Common myeloid progenitor, CD34-positive (primary cell): ENCODE data around the gene ARHGAP11A. TPM values are rescaled to one million over a fixed set of nuclear protein-coding genes. Genes with fewer than 3 reads are reported as not detected.
"Not testable (repeated sequence)": the region's sequence is repeated elsewhere in the genome, so short reads cannot be mapped to it uniquely, and the experiment has no call there.

ENCODE experiments used
- CTCF ChIA-PET: fragments of 350-600 bp; sonication (Branson Sonifier 250); formaldehyde crosslinking; loops from one replicate; lab custom pipeline; 2021; ENCODE audit warnings: antibody characterized with exemption; lab: Charles Lee
- POLR2A ChIA-PET: fragments of 350-600 bp; sonication (Branson Sonifier 250); formaldehyde crosslinking; loops from one replicate; lab custom pipeline; 2021; ENCODE audit warnings: antibody characterized with exemption; lab: Charles Lee
- DNase-seq, 3 donors: peaks; one replicate each; pipeline versions ENCODE4 v3.0.0 to v3.0.0-alpha.2; 2013
- H3K27ac ChIP-seq, 2 experiments: 1 replicate in 1 of 2; 2 replicates in 1 of 2; pipeline ENCODE4 v1.7.0; 2013; ENCODE audit warnings: inconsistent platforms in 2 of 2, low read length in 2 of 2, mild to moderate bottlenecking in 2 of 2, low read depth in 1 of 2, moderate library complexity in 1 of 2; ENCODE audit not compliant: severe bottlenecking in 2 of 2, insufficient read depth in 1 of 2, poor library complexity in 1 of 2
- H3K27me3 ChIP-seq, 5 experiments: replicated peaks in 2 of 5; 1 replicate in 3 of 5; 2 replicates in 2 of 5; pipeline versions ENCODE4 v1.6.1 to v1.7.0; 2013; ENCODE audit warnings: low read length in 4 of 5, mild to moderate bottlenecking in 2 of 5, moderate library complexity in 2 of 5, inconsistent platforms in 1 of 5; ENCODE audit not compliant: insufficient read depth in 5 of 5, control insufficient read depth in 4 of 5
- H3K36me3 ChIP-seq, 4 experiments: 1 replicate in 2 of 4; 2 replicates in 2 of 4; pipeline versions ENCODE4 v1.6.1 to v1.7.0; 2013; ENCODE audit warnings: low read length in 3 of 4, control low read depth in 1 of 4, mild to moderate bottlenecking in 1 of 4; ENCODE audit not compliant: control insufficient read depth in 4 of 4, insufficient read depth in 4 of 4
- H3K4me1 ChIP-seq, 4 experiments: 1 replicate in 3 of 4; 2 replicates in 1 of 4; pipeline versions ENCODE4 v1.6.1 to v1.7.1; 2013; ENCODE audit warnings: low read length in 3 of 4, mild to moderate bottlenecking in 3 of 4, control low read depth in 1 of 4, inconsistent platforms in 1 of 4, moderate library complexity in 1 of 4; ENCODE audit not compliant: control insufficient read depth in 4 of 4, insufficient read depth in 4 of 4; ENCODE audit errors: control extremely low read depth in 1 of 4
- H3K4me3 ChIP-seq, 7 experiments: 1 replicate in 4 of 7; 2 replicates in 3 of 7; pipeline versions ENCODE4 v1.5.1 to v1.7.0; 2013; ENCODE audit warnings: mild to moderate bottlenecking in 7 of 7, low read length in 6 of 7, moderate library complexity in 6 of 7, inconsistent platforms in 2 of 7, low read depth in 2 of 7, control low read depth in 1 of 7; ENCODE audit not compliant: insufficient read depth in 4 of 7, control insufficient read depth in 1 of 7; ENCODE audit errors: extremely low read depth in 1 of 7
- H3K9me3 ChIP-seq, 5 experiments: 1 replicate in 4 of 5; 2 replicates in 1 of 5; pipeline versions ENCODE4 v1.6.1 to v1.7.1; 2013; ENCODE audit warnings: low read length in 4 of 5, mild to moderate bottlenecking in 2 of 5, inconsistent platforms in 1 of 5, low read depth in 1 of 5, moderate library complexity in 1 of 5; ENCODE audit not compliant: control insufficient read depth in 4 of 5, insufficient read depth in 2 of 5; ENCODE audit errors: control extremely low read depth in 1 of 5
- WGBS: methylation state at CpG from one replicate; pipeline ENCODE4 v1.1.5; 2013; ENCODE audit not compliant: insufficient coverage; 5-methylcytosine and 5-hydroxymethylcytosine counted together
- polyA plus RNA-seq: library from polyadenylated mRNA; unstranded; fragments of 120-200 nt; gene quantifications from one replicate; pipeline ENCODE4 v1.2.1, GENCODE V29; 2013

ARHGAP11A gene
- polyA plus RNA-seq, result 13.8 TPM

GRCh38 chr15:32615051-32615870 lies at the start of gene ARHGAP11A:
TSS of gene ARHGAP11A (plus strand) at chr15:32615504. CDS start at chr15:32616212, 708 bp downstream.
- H3K4me1 ChIP-seq, H3K36me3 ChIP-seq, CTCF ChIA-PET, H3K9me3 ChIP-seq, H3K27me3 ChIP-seq, POLR2A ChIA-PET: not testable (repeated sequence)
- DNase-seq, result peak; percentile 90 to 94 (median 93)
- 0% methylated on average over 6 of the region's 43 CpGs for WGBS
- Histone ChIP-seq H3K27ac (peak within 1 kb of the TSS; percentile 88 to 94), H3K4me3 (peak within 1 kb of the TSS; percentile 61 to 96 (median 86))

DNA sequence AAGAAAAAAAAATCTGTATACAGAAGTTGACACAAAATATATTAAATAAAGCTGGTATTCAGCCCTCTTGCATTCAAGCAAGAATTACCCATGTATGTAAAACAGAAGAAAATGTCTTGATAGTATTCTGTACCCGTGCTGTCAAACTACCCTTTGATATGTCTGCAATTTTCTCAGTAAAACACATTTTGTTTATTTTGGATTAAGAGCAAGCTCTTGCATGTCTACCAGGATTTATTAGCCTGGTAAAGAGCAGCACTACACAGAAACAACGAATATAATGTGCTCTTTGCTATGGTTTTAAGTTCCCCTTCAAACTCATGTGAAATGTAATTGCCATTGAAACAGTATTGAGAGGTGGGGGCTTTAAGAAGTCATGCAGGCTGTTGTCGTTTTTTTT lies 46.3 kb upstream of the ARHGAP11A start:
- DNase-seq, H3K36me3 ChIP-seq, H3K27ac ChIP-seq, POLR2A ChIA-PET, H3K4me3 ChIP-seq, H3K4me1 ChIP-seq, CTCF ChIA-PET, H3K27me3 ChIP-seq, H3K9me3 ChIP-seq: not testable (repeated sequence)
- no CpG with 5 or more reads among the region's 3 CpGs for WGBS

DNA sequence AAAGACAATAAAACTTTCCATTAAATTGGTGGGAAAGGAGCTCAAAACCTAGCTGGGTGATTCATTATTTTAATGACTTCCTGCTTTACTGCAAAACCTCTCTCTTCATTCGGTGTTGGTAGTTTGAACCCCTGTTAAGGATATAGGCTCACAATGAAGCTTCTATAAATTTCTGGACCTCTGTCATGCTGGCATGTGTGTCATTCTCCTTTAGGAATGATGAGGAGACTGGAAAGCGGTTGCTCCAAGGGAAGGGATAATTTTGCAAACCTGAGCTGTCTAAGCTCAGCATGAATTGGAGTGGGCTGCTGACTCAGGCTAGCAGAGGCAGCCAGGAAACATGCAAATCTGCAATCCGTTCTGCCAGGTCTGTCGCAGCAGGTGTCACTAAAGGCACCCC lies 36.8 kb upstream of the ARHGAP11A start:
- no CpG with 5 or more reads among the region's 4 CpGs for WGBS

GRCh38 chr15:32585844-32586243 lies 29.5 kb upstream of the ARHGAP11A start:
- WGBS, result no CpG with 5 or more reads among the region's 4 CpGs
- POLR2A ChIA-PET, H3K4me1 ChIP-seq, H3K27me3 ChIP-seq, H3K36me3 ChIP-seq, CTCF ChIA-PET, H3K9me3 ChIP-seq, H3K27ac ChIP-seq, H3K4me3 ChIP-seq: not testable (repeated sequence)
- peak in 1 of 3 donors; percentile 7 for DNase-seq

More for the DNA sequence above, 36.8 kb upstream of the ARHGAP11A start:
- H3K27ac ChIP-seq, CTCF ChIA-PET, H3K36me3 ChIP-seq, POLR2A ChIA-PET, H3K4me1 ChIP-seq, H3K4me3 ChIP-seq, H3K27me3 ChIP-seq, H3K9me3 ChIP-seq, DNase-seq: not testable (repeated sequence)

DNA sequence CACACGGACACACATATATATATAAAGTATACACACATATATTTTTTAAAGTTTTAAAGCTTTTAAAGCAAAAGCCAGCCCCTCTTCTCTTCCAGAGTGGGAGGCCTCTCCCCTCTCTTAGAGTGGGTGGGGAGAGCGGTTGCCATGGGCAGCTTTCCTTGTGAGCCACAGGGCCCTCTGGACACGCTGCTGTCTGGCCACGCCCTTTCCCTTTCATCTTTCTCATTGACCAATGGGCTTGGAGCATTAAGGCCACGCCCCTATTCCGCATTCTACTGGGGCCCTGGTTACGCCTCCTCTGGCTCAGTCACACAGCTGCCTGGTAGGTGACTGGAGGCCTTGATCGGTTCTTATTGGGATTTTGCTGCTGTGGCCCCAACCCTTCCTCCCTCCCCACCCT lies 22.2 kb upstream of the ARHGAP11A start, which contains the start of gene GOLGA8N:
Gene GOLGA8N (plus strand): TSS at position 306 of the 400 bp plus-strand sequence.
- no CpG with 5 or more reads among the region's 8 CpGs for WGBS
- DNase-seq, H3K4me1 ChIP-seq, CTCF ChIA-PET, H3K4me3 ChIP-seq, H3K9me3 ChIP-seq, H3K36me3 ChIP-seq, H3K27ac ChIP-seq, H3K27me3 ChIP-seq, POLR2A ChIA-PET: not testable (repeated sequence)

DNA sequence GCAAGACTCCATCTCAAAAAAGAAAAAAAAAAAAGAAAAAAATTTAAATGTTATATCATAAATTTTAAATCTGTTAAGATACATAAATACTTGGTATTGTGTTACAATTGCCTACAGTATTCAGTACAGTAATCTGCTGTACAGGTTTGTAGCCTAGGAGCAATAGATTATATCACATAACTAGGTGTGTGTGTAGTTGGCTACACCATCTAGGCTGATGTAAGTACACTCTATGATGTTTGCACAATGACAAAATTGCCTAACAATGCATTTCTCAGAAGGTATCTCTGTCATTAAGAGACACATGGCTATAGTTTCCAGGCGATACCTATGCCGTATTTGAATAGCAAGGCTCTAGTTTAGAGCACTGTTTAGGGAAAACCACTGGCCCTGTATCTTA lies 5.8 kb upstream of the ARHGAP11A start:
- DNase-seq, H3K9me3 ChIP-seq, H3K4me3 ChIP-seq, H3K27ac ChIP-seq, CTCF ChIA-PET, POLR2A ChIA-PET, H3K4me1 ChIP-seq, H3K36me3 ChIP-seq, H3K27me3 ChIP-seq: not testable (repeated sequence)
- 100% methylated on average over 2 of the region's 2 CpGs for WGBS

GRCh38 chr15:32610719-32611118 lies 4.6 kb upstream of the ARHGAP11A start:
- POLR2A ChIA-PET, H3K27ac ChIP-seq, CTCF ChIA-PET, H3K27me3 ChIP-seq, H3K9me3 ChIP-seq, H3K36me3 ChIP-seq, H3K4me3 ChIP-seq, H3K4me1 ChIP-seq: not testable (repeated sequence)
- 0% methylated on average over 1 of the region's 3 CpGs for WGBS
- DNase-seq, result peak; percentile 21 to 60 (median 54)
